ENCODE results near the gene HPSE2.

HPSE2 gene

DNA sequence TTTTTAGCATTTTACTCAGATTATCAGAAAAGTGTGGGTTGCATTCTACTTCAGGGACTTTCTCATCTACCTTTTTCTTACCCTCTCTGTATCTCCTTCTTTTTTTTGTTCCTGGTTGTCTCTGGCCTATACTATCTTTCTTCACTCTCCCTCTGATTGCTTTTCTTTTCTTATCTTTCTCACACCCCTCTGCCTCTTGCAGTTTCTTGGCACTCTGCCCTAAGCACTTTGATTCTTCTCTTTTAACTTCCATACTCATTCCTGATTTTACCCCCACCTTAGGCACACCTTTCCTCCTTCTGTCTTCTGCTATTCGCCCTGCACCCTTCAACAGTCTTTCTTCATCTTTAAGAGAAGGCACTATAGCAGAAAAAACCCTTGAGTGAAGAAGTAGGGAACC lies 696.1 kb downstream of the HPSE2 start:
- Histone ChIP-seq H3K36me3 (ENCODE audit: control insufficient read depth, insufficient read depth, low read length) (no peaks in the 10 kb centered on the region), H3K79me2 (no peaks in the 10 kb centered on the region), H3K9me3 (ENCODE audit: control insufficient read depth, low read length) (no peaks in the 10 kb centered on the region), H3K27me3 (ENCODE audit: control insufficient read depth, insufficient read depth, low read length) (no peaks in the 10 kb centered on the region), H3K4me1 (no peaks in the 10 kb centered on the region), H3K4me3 (ENCODE audit: low read depth, low read length) (no peak overlapping the region), H2AFZ (no peak overlapping the region), H3K4me2 (ENCODE audit: low read length) (no peak overlapping the region), H3K9ac (no peak overlapping the region), H3K27ac (no peak overlapping the region)
- TF ChIP-seq, protein P1, sequence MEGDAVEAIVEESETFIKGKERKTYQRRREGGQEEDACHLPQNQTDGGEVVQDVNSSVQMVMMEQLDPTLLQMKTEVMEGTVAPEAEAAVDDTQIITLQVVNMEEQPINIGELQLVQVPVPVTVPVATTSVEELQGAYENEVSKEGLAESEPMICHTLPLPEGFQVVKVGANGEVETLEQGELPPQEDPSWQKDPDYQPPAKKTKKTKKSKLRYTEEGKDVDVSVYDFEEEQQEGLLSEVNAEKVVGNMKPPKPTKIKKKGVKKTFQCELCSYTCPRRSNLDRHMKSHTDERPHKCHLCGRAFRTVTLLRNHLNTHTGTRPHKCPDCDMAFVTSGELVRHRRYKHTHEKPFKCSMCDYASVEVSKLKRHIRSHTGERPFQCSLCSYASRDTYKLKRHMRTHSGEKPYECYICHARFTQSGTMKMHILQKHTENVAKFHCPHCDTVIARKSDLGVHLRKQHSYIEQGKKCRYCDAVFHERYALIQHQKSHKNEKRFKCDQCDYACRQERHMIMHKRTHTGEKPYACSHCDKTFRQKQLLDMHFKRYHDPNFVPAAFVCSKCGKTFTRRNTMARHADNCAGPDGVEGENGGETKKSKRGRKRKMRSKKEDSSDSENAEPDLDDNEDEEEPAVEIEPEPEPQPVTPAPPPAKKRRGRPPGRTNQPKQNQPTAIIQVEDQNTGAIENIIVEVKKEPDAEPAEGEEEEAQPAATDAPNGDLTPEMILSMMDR (IDR thresholded peaks at IDR 0.05): no peak

DNA sequence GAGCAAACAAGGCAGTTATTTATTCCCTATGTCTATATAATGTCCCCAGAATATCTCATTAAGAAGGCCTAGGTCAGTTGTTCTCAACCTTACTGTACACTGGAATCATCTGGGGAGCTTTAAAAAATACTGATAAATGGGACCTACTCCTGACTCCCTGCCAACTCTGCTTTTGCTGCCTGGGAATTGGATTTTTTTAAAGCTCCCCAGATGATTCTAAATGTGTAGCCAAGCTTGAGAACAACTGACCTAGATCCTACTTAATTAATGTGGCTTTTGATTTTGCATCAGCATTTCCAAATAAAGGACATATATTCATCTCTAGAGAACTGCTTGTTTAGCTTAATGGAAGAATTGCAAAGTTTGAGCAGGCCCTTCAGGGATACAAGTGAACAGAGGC lies 697.2 kb downstream of the HPSE2 start:
- Histone ChIP-seq H2AFZ (no peak overlapping the region), H3K9me3 (ENCODE audit: control insufficient read depth, low read length) (no peaks in the 10 kb centered on the region), H3K9ac (no peak overlapping the region), H3K27me3 (ENCODE audit: control insufficient read depth, insufficient read depth, low read length) (no peaks in the 10 kb centered on the region), H3K27ac (no peak overlapping the region), H3K4me1 (no peaks in the 10 kb centered on the region), H3K4me2 (ENCODE audit: low read length) (no peak overlapping the region), H3K4me3 (ENCODE audit: low read depth, low read length) (no peak overlapping the region), H3K79me2 (no peaks in the 10 kb centered on the region), H3K36me3 (ENCODE audit: control insufficient read depth, insufficient read depth, low read length) (no peaks in the 10 kb centered on the region)
- TF ChIP-seq, protein P1 (IDR thresholded peaks at IDR 0.05): no peak

DNA sequence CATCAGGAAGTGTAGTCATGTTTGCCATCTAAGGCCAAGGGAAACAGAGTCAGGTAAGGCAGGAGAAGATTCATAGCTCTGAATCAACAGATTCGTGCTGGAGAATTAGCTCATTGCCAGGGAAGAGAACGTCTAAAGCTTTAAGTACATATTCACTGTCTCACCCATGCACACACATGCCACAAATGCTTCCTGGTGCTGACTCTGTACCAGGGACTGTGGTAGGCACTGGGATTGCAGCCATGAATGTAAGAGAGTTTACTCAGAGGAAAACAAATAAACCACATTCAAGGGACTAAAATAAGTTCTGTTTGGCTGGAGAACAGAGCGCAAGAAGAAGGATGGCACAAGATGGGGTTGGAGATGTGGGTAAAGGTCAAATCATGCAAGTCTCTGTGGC lies 699.1 kb downstream of the HPSE2 start:
- TF ChIP-seq, protein P1 (IDR thresholded peaks at IDR 0.05): no peak
- Histone ChIP-seq H3K4me3 (ENCODE audit: low read depth, low read length) (no peak overlapping the region), H2AFZ (no peak overlapping the region), H3K27ac (no peak overlapping the region), H3K27me3 (ENCODE audit: control insufficient read depth, insufficient read depth, low read length) (no peaks in the 10 kb centered on the region), H3K4me1 (no peaks in the 10 kb centered on the region), H3K4me2 (ENCODE audit: low read length) (no peak overlapping the region), H3K79me2 (no peaks in the 10 kb centered on the region), H3K9ac (no peak overlapping the region), H3K9me3 (ENCODE audit: control insufficient read depth, low read length) (no peaks in the 10 kb centered on the region), H3K36me3 (ENCODE audit: control insufficient read depth, insufficient read depth, low read length) (no peaks in the 10 kb centered on the region)

DNA sequence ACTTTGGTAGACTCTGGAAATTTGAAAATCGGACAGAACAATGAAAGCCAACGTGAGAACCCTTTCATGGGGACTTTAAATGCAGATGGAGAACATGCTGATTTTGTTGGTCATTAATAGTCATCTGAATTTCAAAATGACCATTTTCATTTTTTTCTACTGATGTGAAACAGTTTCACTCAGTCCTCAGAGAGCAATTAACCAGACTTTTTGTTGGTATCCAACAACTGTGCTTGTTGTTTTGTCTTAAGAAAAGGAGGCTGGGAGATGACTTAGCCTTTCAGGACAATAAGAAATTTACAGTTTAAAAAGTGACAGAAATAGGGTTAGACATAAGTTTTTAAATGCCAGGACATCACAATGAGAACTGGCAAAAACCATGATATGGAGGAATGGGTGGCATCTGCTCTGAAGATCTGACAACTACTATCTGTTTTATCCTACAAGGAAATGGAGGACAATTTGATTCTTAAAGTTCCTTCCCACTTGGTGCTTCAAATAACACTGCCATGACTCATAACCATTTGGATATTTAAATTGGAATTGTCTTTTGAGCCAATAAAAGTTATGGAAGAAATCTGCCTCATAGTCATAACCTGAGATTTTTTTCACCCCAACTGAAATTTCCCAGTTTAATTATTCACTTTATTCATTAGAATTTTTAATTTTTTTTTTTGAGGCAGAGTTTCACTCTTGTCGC lies 701.8 kb downstream of the HPSE2 start:
- no peak overlapping the region for H3K9ac ChIP-seq
- H3K4me1 ChIP-seq: no peaks in the 10 kb centered on the region
- TF ChIP-seq, protein P1 (IDR thresholded peaks at IDR 0.05): no peak
- no peaks in the 10 kb centered on the region for H3K27me3 ChIP-seq (ENCODE audit: control insufficient read depth, insufficient read depth, low read length)
- H2AFZ ChIP-seq: no peak overlapping the region
- H3K27ac ChIP-seq: no peak overlapping the region
- H3K9me3 ChIP-seq (ENCODE audit: control insufficient read depth, low read length): no peaks in the 10 kb centered on the region
- no peaks in the 10 kb centered on the region for H3K79me2 ChIP-seq
- no peak overlapping the region for H3K4me3 ChIP-seq (ENCODE audit: low read depth, low read length)
- H3K4me2 ChIP-seq (ENCODE audit: low read length): no peak overlapping the region
- H3K36me3 ChIP-seq (ENCODE audit: control insufficient read depth, insufficient read depth, low read length): no peaks in the 10 kb centered on the region

DNA sequence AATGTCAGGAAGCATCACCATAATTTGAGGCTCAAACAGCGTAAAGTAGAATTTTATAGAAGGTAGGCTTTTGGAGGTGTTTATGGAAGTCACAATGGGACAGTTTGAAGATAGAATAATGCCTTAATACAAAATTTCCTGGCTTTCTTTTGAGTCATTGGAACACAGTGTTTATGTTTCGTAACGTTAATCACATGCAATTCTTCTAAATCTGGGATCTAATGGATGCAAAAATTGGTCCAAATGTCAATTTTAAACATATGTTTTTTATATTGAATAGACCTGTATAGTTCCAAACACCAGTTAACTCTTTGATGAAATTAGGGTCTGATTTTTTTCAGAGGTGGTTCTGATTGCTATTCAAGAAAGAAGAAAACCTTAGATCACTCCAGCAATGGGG lies 702.4 kb downstream of the HPSE2 start:
- H3K79me2 ChIP-seq: no peaks in the 10 kb centered on the region
- H3K4me2 ChIP-seq (ENCODE audit: low read length): no peak overlapping the region
- H3K4me1 ChIP-seq: no peaks in the 10 kb centered on the region
- H3K36me3 ChIP-seq (ENCODE audit: control insufficient read depth, insufficient read depth, low read length): no peaks in the 10 kb centered on the region
- TF ChIP-seq, protein P1 (IDR thresholded peaks at IDR 0.05): no peak
- no peak overlapping the region for H2AFZ ChIP-seq
- H3K9me3 ChIP-seq (ENCODE audit: control insufficient read depth, low read length): no peaks in the 10 kb centered on the region
- no peak overlapping the region for H3K4me3 ChIP-seq (ENCODE audit: low read depth, low read length)
- H3K27ac ChIP-seq: no peak overlapping the region
- no peaks in the 10 kb centered on the region for H3K27me3 ChIP-seq (ENCODE audit: control insufficient read depth, insufficient read depth, low read length)
- no peak overlapping the region for H3K9ac ChIP-seq

Measured in parathyroid adenoma (tissue), 2 donors.